OCI-LY3 (cell line): ENCODE data around the gene HJV.

Experiments
- CTCF ChIP-seq: fragments of 200-600, 300-600 bp; sonication (generic); IDR thresholded peaks from 2 replicates; pipeline ENCODE4 v1.5.1; 2014; ENCODE audit warnings: antibody characterized with exemption, low read length, low read depth
- EZH2phosphoT487 ChIP-seq: fragments of 200-600 bp; shearing (Covaris generic); IDR thresholded peaks from 2 replicates; pipeline ENCODE4 v1.6.1; 2018; ENCODE audit warnings: antibody characterized with exemption, mixed run types, low read depth

- TF ChIP-seq CTCF (no peak), EZH2phosphoT487 (no peak)
Measured at GRCh38 chr1:146035048-146035423, 13.5 kb upstream of the HJV start.
